Stimulated activated CD8-positive, alpha-beta memory T cell treated with anti-CD3 and anti-CD28 coated beads, Interleukin-4, amount 100 ng/mL, for 48 hours (primary cell): ENCODE measurements around the gene NHLH1.

Experiments
- DNase-seq: peaks from one replicate; pipeline ENCODE4 v3.0.0-alpha.2; 2020

The NHLH1 gene

GRCh38 chr1:160413716-160414115 is 46.8 kb downstream of the NHLH1 start:
- no peak for DNase-seq

- DNase-seq: no peak
Observed at GRCh38 chr1:160414881-160415280, 48.0 kb downstream of the NHLH1 start.

DNA sequence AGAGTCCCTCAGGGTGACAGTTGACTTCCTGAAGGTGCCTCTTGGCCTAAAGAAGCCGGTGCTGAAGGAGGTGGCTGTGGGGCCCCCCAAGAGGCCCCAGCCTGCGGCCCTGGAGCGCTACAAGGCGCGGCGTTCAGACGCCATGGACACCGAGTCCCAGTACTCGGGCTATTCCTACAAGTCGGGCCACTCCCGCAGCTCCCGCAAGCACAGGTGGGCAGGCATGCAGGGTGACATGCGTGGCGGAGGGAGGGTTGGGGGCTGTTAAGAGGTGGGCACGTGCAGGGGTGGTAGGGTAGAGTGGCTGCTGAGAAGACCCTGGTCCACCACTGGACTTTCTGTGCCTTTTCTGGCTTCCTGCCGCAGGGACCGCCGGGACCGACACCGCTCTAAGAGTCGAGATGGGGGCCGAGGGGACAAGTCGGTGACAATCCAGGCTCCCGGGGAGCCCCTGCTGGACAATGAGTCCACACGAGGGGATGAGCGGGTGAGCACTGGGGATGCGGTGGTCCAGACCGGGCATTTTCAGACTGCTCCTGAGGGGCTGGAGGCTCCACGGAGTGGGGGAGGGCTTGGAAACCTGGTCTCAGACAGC is 48.9 kb downstream of the NHLH1 start:
- no peak for DNase-seq

- no peak for DNase-seq
Observed at GRCh38 chr1:160416369-160416768, 49.5 kb downstream of the NHLH1 start.

DNA sequence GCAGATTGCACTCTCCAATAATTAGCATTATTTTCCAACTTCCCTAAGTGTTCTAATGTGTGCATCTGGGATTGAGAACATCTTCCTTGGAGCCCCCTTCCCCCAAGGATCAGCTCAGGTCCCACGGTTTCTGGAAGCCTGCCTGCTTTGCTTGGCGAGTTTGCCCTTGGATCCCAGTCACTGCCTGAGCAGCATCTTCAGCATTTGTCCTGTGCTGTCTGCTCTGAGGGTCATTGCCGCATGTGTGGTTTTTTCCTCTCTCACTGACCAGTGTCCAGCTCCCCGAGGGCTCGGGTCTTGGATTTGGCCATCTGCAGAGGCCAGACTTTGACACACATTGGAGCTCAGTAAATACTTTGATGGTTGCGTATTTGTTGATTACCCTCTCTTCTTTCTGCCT is 51.6 kb downstream of the NHLH1 start:
- DNase-seq: no peak

- no peak for DNase-seq
Observed at GRCh38 chr1:160419150-160419837, 52.4 kb downstream of the NHLH1 start.

- DNase-seq: no peak
Observed at GRCh38 chr1:160419838-160420169, 52.9 kb downstream of the NHLH1 start.

- no peak for DNase-seq
Observed at GRCh38 chr1:160420881-160421842, 54.3 kb downstream of the NHLH1 start.

DNA sequence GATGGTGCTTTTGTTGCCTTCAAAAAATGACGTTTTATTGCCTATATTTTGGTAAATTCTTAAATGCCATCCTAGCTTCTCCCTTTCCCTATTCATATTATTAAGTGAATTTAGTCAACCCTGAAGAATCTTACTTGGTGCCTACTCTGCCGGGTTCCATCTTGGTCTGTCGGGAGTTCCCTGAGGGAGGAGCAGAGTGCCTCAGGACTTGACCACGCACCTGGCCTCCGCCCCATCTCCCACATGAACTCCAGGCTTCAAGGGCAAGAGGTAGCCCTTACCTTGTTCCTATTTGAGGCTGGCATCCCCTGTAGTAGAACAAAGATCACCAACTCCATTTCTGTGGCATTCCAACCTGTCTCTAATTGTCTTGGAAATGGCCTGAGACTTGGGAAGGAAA is 55.0 kb downstream of the NHLH1 start:
- DNase-seq: no peak
